Mucosa of rectum (tissue), 2 donors: ENCODE measurements around the gene CD68.
A peak's percentile ranks its signal among the peaks of the same experiment; 100 is the strongest.

Experiments
- H3K27ac ChIP-seq, 2 donors: one replicate each; pipeline ENCODE4 v1.7.0; 2013; ENCODE audit warnings: inconsistent platforms in 2 of 2, low read depth in 2 of 2, low read length in 2 of 2
- H3K27me3 ChIP-seq, 2 donors: one replicate each; pipeline ENCODE4 v1.7.0; 2013; ENCODE audit warnings: low read length in 2 of 2; ENCODE audit not compliant: control insufficient read depth in 2 of 2, insufficient read depth in 2 of 2
- H3K36me3 ChIP-seq, 2 donors: one replicate each; pipeline ENCODE4 v1.7.0; 2013; ENCODE audit warnings: low read length in 2 of 2; ENCODE audit not compliant: control insufficient read depth in 2 of 2, insufficient read depth in 2 of 2
- H3K4me1 ChIP-seq, 2 donors: one replicate each; pipeline ENCODE4 v1.7.0; 2013; ENCODE audit warnings: low read length in 2 of 2, mild to moderate bottlenecking in 1 of 2; ENCODE audit not compliant: control insufficient read depth in 2 of 2, insufficient read depth in 2 of 2
- H3K4me3 ChIP-seq, 2 donors: one replicate each; pipeline ENCODE4 v1.7.0; 2013; ENCODE audit warnings: low read length in 2 of 2
- H3K9ac ChIP-seq, 2 donors: one replicate each; pipeline ENCODE4 v1.7.0; 2013; ENCODE audit warnings: low read length in 2 of 2, low read depth in 1 of 2, mild to moderate bottlenecking in 1 of 2
- H3K9me3 ChIP-seq, 2 donors: one replicate each; pipeline ENCODE4 v1.7.0; 2013; ENCODE audit warnings: low read length in 2 of 2; ENCODE audit not compliant: control insufficient read depth in 2 of 2
- donor health status: healthy.
- donor health status: Normal muscosa, but diverticular disease.

Gene CD68

GRCh38 chr17:7559320-7560171 is 19.9 kb upstream of the CD68 start:
- Histone ChIP-seq H3K4me3 (peak overlapping the region; percentile 69 to 85), H3K27me3 (no peaks in the 10 kb centered on the region), H3K9ac (peak overlapping the region; percentile 77 to 94), H3K9me3 (no peaks in the 10 kb centered on the region), H3K27ac (peak overlapping the region; percentile 98 to 99), H3K4me1 (peaks cover 57 to 59% of the 10 kb centered on the region in 2 donors), H3K36me3 (peaks cover 3 to 4% of the 10 kb centered on the region in 2 donors)

GRCh38 chr17:7560172-7561027 is 19.0 kb upstream of the CD68 start:
- Histone ChIP-seq H3K9me3 (no peaks in the 10 kb centered on the region), H3K4me3 (peak overlapping the region; percentile 69 to 85), H3K9ac (peak overlapping the region; percentile 77 to 94), H3K27me3 (no peaks in the 10 kb centered on the region), H3K4me1 (peaks cover 57 to 59% of the 10 kb centered on the region in 2 donors), H3K36me3 (peaks cover 7 to 12% of the 10 kb centered on the region in 2 donors), H3K27ac (peak overlapping the region; percentile 98 to 99)

GRCh38 chr17:7561028-7561575 is 18.3 kb upstream of the CD68 start:
- H3K9me3 ChIP-seq = no peaks in the 10 kb centered on the region
- peaks cover 12 to 16% of the 10 kb centered on the region in 2 donors for H3K36me3 ChIP-seq
- peak overlapping the region; percentile 79 to 94 for H3K9ac ChIP-seq
- H3K4me3 ChIP-seq = peak overlapping the region; percentile 69 to 85
- peak overlapping the region; percentile 98 to 99 for H3K27ac ChIP-seq
- no peaks in the 10 kb centered on the region for H3K27me3 ChIP-seq
- H3K4me1 ChIP-seq = peaks cover 57% of the 10 kb centered on the region in 2 donors

- Histone ChIP-seq H3K9ac (peak within 1 kb of the TSS; percentile 87 to 94), H3K4me1 (peaks cover 55 to 56% of the 10 kb centered on the region in 2 donors), H3K27ac (peak within 1 kb of the TSS; percentile 98 to 99), H3K36me3 (peaks cover 12 to 16% of the 10 kb centered on the region in 2 donors), H3K9me3 (no peaks in the 10 kb centered on the region), H3K27me3 (no peaks in the 10 kb centered on the region), H3K4me3 (peak within 1 kb of the TSS; percentile 69 to 85)
Measured at GRCh38 chr17:7561589-7562207, 17.7 kb upstream of the CD68 start, which contains the start of gene SENP3. Gene SENP3, plus strand, starts transcription at chr17:7561919. Its CDS starts 1,158 bp downstream, at chr17:7563077.

GRCh38 chr17:7562208-7562605 is 17.2 kb upstream of the CD68 start:
- Histone ChIP-seq H3K27ac (peak overlapping the region; percentile 98 to 99), H3K27me3 (no peaks in the 10 kb centered on the region), H3K9me3 (no peaks in the 10 kb centered on the region), H3K4me3 (peak overlapping the region; percentile 69 to 85), H3K9ac (peak overlapping the region; percentile 74 to 87), H3K4me1 (peaks cover 50% of the 10 kb centered on the region in 2 donors), H3K36me3 (peaks cover 15 to 16% of the 10 kb centered on the region in 2 donors)

GRCh38 chr17:7563115-7563869 is 16.1 kb upstream of the CD68 start:
- Histone ChIP-seq H3K4me1 (peaks cover 40% of the 10 kb centered on the region in 2 donors), H3K27ac (no peak overlapping the region), H3K4me3 (peak overlapping the region in 1 of 2 donors; percentile 85), H3K9ac (peak overlapping the region in 1 of 2 donors; percentile 14), H3K27me3 (no peaks in the 10 kb centered on the region), H3K36me3 (peaks cover 15 to 16% of the 10 kb centered on the region in 2 donors), H3K9me3 (no peaks in the 10 kb centered on the region)

- Histone ChIP-seq H3K36me3 (peaks cover 37 to 38% of the 10 kb centered on the region in 2 donors), H3K27ac (no peak overlapping the region), H3K4me1 (peaks cover 12 to 16% of the 10 kb centered on the region in 2 donors), H3K9me3 (no peaks in the 10 kb centered on the region), H3K27me3 (no peaks in the 10 kb centered on the region), H3K9ac (no peak overlapping the region), H3K4me3 (no peak overlapping the region)
Measured at GRCh38 chr17:7569571-7569970, 9.9 kb upstream of the CD68 start.

GRCh38 chr17:7570351-7570750 is 9.1 kb upstream of the CD68 start:
- no peaks in the 10 kb centered on the region for H3K27me3 ChIP-seq
- no peak overlapping the region for H3K9ac ChIP-seq
- no peak overlapping the region for H3K4me3 ChIP-seq
- H3K27ac ChIP-seq = no peak overlapping the region
- H3K4me1 ChIP-seq = peaks cover 19 to 24% of the 10 kb centered on the region in 2 donors
- H3K9me3 ChIP-seq = no peaks in the 10 kb centered on the region
- H3K36me3 ChIP-seq = peaks cover 37 to 42% of the 10 kb centered on the region in 2 donors

GRCh38 chr17:7572338-7572587 is 7.2 kb upstream of the CD68 start:
- Histone ChIP-seq H3K9me3 (no peaks in the 10 kb centered on the region), H3K27me3 (no peaks in the 10 kb centered on the region), H3K4me3 (peak overlapping the region; percentile 76 to 92), H3K4me1 (peaks cover 27 to 30% of the 10 kb centered on the region in 2 donors), H3K36me3 (peaks cover 52% of the 10 kb centered on the region in 2 donors), H3K27ac (peak overlapping the region; percentile 82 to 94), H3K9ac (peak overlapping the region; percentile 65 to 92)
